Left ventricle myocardium inferior (tissue), 1 donor: Measurements from ENCODE around the gene SPECC1L. TPM values are rescaled to one million over a fixed set of nuclear protein-coding genes. Genes with fewer than 3 reads are reported as not detected.

Experiments used
- DNase-seq: peaks from one replicate; pipeline ENCODE4 v3.0.0-alpha.2; 2020
- H3K27ac ChIP-seq: fragments of 200-600 bp; replicated peaks from 2 replicates; pipeline ENCODE4 v1.8.0; 2021
- H3K27me3 ChIP-seq: fragments of 200-600 bp; 2 replicates; pipeline ENCODE4 v1.8.0; 2021; ENCODE audit warnings: low read depth
- H3K36me3 ChIP-seq: fragments of 200-600 bp; 2 replicates; pipeline ENCODE4 v1.8.0; 2021
- H3K4me1 ChIP-seq: fragments of 200-600 bp; 2 replicates; pipeline ENCODE4 v1.8.0; 2021
- H3K4me3 ChIP-seq: fragments of 200-600 bp; 2 replicates; pipeline ENCODE4 v1.8.0; 2021; ENCODE audit warnings: mild to moderate bottlenecking, moderate library complexity
- H3K9me3 ChIP-seq: fragments of 200-600 bp; replicated peaks from 2 replicates; pipeline ENCODE4 v1.8.0; 2021
- CTCF ChIP-seq: fragments of 200-600 bp; IDR thresholded peaks from 2 replicates; pipeline ENCODE4 v1.8.0; 2021; ENCODE audit warnings: antibody characterized with exemption, mild to moderate bottlenecking, borderline replicate concordance
- intact Hi-C: fragments of 100-400 bp; cut with micrococcal nuclease; formaldehyde crosslinking; loops from one replicate; pipeline ENCODE4 v1.11.0; 2022
- total RNA-seq: library from RNA; stranded (reverse); fragmentation: NEBNext Ultra II Directional; extraction: Animal tissue kit (Norgen Biotek cat#: 25700); gene quantifications from one replicate; pipeline ENCODE4 v1.2.1, GENCODE V29; 2021
- donor health status: DM: no; HTN: yes; CAD: no; lungs with severe emphysema.

The SPECC1L gene
- total RNA-seq, 1 donor from 2014 or later, result 51.9 TPM

DNA sequence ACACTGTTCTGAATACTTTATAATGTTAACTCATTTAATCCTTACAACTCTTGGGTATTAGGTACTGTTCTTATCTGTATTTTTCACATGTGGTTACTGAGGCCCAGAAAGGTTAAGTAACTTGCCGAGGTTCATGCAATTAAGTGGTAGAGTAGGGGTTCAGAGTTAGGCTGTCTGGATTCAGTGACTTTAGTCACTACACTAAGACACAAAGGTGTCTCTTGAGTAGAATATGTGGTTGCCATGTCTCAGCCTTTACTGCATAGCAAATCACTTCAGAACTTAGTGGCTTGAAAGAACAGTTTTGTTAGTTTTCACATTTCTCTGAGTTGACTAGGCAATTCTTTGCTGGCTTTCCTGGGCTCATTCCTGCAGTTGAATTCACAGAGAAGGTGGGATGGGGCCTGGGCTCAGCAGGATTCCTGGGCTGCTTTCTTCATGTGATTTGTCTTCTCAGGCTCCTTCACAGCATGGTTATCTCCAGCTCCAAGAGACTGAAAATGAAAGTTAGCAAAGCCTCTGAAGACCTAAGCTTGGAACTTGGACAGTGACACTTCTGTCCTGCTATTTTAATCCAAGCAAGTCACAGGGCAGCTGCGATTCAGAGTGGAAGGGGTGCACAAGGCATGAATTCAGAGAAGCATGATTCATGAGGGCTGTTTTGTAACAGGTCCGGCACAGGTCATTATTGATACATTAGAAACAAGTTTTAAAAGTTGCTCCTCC lies 68.3 kb downstream of the SPECC1L start:
- Histone ChIP-seq H3K4me1 (peaks cover 25% of the 10 kb centered on the region), H3K4me3 (peak overlapping the region; percentile 14), H3K27me3 (no peaks in the 10 kb centered on the region), H3K27ac (peak overlapping the region; percentile 80), H3K36me3 (peaks cover 89% of the 10 kb centered on the region), H3K9me3 (no peaks in the 10 kb centered on the region)
- no peak for DNase-seq
- intact Hi-C loops, result no loop called here
- TF ChIP-seq CTCF, result no peak

DNA sequence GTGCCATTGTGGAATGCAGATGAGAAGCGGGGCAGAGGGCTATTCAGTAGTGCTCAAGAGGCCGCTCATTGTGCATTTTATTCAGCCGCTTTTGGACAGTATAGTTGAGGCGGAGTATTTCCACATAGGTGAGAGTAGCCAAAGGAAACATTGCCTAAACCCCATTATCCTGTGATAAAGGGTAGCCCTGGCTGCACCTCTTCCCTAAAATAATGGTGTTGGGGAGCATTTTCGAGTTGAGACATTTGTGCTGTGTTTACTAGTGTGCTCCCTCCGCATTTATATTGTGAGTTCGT lies 68.8 kb downstream of the SPECC1L start:
- peaks cover 25% of the 10 kb centered on the region for H3K4me1 ChIP-seq
- no peak for TF ChIP-seq CTCF
- DNase-seq, result no peak
- intact Hi-C loops, result no loop called here
- H3K9me3 ChIP-seq, result no peaks in the 10 kb centered on the region
- H3K4me3 ChIP-seq, result peak overlapping the region; percentile 14
- H3K27me3 ChIP-seq, result no peaks in the 10 kb centered on the region
- H3K27ac ChIP-seq, result peak overlapping the region; percentile 80
- peaks cover 91% of the 10 kb centered on the region for H3K36me3 ChIP-seq

- Histone ChIP-seq H3K4me1 (peaks cover 25% of the 10 kb centered on the region), H3K36me3 (peaks cover 74% of the 10 kb centered on the region), H3K9me3 (no peaks in the 10 kb centered on the region), H3K27me3 (no peaks in the 10 kb centered on the region), H3K4me3 (no peak overlapping the region), H3K27ac (no peak overlapping the region)
- intact Hi-C loops, result no loop called here
- no peak for TF ChIP-seq CTCF
- no peak for DNase-seq
Measured at GRCh38 chr22:24341627-24342026, 71.0 kb downstream of the SPECC1L start.

DNA sequence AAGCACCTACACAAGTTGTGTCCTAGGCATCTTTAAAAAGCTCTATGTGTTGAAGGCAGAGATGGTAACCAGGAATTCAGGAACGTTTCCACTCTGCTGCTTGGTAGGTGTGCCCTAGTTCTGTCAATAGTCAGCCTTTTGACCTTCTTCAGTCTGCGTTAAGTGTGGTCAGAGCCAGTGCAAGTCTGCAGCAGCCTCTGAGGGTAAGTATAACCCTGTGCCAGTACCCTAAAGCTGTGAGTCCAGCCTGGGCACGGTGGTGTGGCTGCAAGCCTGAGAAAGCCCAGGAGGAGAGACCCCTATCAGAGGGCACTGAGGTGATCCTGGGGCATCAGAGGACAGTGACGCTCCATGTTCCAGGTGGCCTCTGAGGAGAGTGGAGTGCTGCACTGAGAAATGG lies 80.0 kb downstream of the SPECC1L start:
- Histone ChIP-seq H3K27ac (peak overlapping the region; percentile 33), H3K36me3 (peaks cover 76% of the 10 kb centered on the region), H3K4me1 (peaks cover 27% of the 10 kb centered on the region), H3K27me3 (no peaks in the 10 kb centered on the region), H3K4me3 (no peak overlapping the region), H3K9me3 (peaks cover 7% of the 10 kb centered on the region)
- TF ChIP-seq CTCF, result no peak
- DNase-seq, result no peak
- intact Hi-C loops, result no loop called here

DNA sequence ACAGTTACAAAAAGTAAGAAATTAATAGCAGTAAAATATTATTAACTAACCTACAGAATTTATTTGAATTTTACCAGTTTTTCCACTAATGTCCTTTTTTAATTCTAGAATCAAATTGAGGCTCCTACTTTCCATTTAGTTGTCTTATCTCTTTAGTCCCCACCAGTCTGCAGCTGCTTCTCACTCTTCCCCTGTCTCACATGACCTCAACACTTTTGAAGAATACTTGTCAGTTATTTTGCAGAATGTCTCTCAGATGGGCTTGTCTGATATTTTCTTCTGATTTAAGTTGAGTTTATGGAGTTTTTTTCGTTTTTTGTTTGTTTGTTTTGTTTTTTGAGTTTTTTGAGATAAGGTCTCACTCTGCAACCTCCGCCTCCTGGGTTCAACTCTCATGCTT lies 82.5 kb downstream of the SPECC1L start:
- H3K36me3 ChIP-seq, result peaks cover 60% of the 10 kb centered on the region

More for the DNA sequence above, 82.5 kb downstream of the SPECC1L start:
- H3K27ac ChIP-seq, result no peak overlapping the region
- DNase-seq, result no peak
- peaks cover 7% of the 10 kb centered on the region for H3K9me3 ChIP-seq
- H3K27me3 ChIP-seq, result no peaks in the 10 kb centered on the region
- no peak overlapping the region for H3K4me3 ChIP-seq
- intact Hi-C loops, result no loop called here
- H3K4me1 ChIP-seq, result peaks cover 26% of the 10 kb centered on the region
- TF ChIP-seq CTCF, result no peak
